Measurements from ENCODE around the gene DAO.
"Not testable (repeated sequence)": the region's sequence is repeated elsewhere in the genome, so short reads cannot be mapped to it uniquely, and the experiment has no call there.

DAO gene

DNA sequence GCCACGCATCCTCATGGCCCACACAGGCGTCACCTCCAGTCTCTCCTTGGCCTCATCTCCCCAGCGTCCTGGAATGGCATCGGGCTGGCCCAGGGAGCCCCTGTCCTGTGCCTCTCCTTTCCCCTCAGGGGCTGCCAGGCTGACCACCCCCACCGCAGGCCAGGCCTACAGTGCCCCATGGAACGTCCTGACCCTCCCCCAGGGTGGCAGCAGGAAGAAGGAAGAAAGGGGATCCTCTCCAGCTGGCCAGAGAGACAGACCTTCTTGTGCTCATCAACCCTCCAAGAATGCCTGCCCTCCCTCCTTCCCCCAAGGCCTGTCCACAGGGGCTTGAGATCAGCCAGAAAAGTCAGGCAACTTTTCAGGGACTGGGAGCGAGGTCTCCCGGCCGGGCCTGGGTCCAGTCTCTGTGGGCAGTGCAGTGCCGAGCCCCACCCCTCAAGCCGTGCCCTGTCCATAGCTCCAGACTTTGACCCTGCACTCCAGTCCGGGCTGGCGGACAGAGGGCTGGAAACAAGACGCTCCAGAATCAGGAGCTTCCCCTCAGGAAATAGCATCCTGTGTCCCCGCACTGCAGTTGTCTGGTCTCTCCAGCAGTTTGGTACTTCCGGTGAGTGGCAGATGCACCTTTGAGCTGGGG, at the start of gene DAO:
TSS of gene DAO (plus strand) at position 478 of the 640 bp plus-strand sequence. CDS start 4,915 bp downstream, outside the sequence.
- DNase-seq, result no peak

DNA sequence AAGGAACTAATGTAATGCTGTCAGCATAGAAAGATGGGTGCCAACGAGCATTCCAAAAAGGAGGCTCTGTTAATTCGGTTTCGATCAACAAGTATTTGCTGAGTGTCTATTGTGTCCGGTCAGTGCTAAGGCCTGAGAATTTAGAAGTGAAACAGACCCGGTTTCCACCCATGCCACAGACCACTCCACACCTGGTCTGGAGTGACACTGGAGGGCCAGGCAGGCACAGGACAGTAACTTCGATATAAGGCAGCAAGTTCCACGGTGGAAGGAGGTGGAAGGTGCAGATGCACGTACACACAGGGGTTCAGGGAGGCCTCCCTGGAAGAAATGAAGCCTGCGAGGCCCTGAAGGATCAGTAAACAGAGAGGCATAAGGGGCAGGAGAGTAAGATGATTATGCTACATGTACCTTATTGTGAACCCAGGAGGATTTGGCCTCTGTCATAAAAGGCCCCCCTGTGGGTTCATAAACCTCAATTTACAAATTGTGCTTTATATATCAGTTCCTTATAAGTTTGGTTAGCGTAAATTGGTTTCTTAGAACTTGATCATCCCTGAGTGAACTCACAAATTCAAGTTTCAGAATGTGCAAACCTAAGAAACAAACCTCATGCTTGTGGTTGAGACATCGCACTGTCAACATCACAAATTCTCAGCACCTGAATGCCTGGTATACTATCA, 48.4 kb upstream of the DAO start:
- DNase-seq, result no peak

DNA sequence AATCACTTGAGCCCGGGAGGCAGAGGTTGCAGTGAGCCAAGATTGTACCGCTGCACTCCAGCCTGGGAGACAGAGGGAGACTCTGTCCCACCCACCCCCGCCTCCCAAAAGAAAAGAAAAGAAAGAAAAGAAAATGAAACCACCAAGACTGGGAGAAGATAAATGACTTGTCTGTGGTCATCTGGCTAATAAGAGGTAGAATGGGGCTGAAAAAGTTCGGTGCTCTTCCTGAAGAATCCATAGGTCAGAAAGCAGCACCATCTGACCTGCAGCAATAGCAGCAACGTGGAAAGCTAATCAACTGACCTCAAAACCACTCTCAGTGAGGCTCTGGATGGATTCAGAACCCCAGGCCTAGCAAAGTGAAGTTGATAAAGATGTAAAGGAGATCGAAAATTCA, 47.7 kb upstream of the DAO start:
- no peak for DNase-seq

DNA sequence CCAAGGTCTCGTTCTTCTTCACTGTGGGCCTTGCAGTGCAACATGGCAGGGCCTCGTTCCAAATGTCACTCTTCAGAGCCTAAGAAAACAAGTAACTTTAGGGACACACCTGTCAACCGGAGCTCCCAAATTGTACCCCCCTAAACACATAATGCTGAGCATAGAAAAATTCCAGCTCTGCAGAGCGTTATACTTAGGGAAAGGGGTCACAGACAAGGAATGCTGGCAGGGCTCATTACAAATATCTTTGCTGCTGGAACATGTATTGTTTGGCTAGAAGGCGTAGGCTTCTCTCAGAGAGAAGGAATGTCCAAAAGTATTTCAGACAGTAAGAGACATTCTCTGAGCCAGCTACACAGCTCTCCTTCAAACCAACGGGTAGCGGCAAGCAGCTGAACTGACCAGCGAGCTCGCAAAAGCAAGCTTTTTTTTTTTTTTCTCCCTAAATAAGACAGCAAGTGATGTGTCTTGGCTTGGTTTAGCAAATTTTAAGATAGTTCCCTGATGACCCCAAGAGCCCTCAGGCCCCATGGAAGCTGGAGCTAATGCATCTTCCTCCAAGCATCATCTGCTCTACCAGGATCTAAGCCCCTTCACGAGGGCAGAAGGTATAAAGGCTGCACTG, 47.0 kb upstream of the DAO start:
- no peak for DNase-seq

DNA sequence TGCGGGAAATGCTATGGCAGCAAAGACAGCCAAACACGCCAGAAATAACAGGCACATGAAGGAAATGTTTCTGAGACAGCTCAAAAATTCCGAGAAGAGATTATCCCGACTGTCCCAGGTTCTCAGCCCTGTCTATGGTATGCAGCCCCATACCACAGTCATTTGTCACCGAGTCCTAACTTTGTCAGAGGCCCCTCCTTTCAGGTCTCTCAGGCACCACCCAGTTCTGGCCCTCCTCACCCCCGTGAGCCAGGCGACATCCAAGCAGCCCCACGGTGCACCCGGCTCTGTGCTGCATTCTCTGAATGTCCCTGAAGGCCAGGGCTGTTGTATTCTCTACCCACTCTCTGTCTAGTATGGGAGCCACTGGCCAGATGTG, 46.5 kb upstream of the DAO start:
- no peak for DNase-seq

DNA sequence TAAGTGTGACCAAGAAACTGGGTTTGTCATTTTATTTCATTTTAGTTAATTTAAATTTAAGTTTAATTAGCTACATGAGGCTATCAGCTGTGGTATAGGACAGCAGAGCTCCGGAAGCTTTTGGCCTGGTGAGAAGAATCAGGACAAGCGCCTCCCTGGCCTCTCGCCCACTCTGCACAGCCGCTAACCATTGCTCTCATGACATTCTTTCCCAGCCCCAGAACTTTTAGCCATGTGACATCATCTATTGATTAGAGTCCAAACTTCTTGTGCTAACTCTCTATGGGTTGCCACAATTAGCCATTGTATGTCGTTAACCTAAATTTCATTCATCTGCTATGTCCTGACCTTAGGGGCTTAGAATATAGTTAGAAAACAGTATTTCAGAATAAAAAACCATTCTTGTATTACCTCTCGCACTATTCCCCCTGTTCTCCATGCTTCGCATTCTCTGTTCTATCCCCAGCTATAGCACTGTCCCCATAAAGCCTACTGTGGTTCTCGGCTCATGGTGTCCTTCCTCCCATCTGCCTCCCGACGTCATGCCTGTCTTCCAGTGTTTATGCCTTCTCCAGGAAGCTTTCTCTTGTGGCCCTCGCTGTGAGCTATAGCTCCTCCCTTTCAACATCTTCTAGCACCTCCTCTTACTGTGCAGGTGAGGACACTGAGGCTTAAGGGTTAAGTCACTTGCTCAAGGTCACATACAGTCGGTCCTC, 46.0 kb upstream of the DAO start:
- DNase-seq, result no peak

DNA sequence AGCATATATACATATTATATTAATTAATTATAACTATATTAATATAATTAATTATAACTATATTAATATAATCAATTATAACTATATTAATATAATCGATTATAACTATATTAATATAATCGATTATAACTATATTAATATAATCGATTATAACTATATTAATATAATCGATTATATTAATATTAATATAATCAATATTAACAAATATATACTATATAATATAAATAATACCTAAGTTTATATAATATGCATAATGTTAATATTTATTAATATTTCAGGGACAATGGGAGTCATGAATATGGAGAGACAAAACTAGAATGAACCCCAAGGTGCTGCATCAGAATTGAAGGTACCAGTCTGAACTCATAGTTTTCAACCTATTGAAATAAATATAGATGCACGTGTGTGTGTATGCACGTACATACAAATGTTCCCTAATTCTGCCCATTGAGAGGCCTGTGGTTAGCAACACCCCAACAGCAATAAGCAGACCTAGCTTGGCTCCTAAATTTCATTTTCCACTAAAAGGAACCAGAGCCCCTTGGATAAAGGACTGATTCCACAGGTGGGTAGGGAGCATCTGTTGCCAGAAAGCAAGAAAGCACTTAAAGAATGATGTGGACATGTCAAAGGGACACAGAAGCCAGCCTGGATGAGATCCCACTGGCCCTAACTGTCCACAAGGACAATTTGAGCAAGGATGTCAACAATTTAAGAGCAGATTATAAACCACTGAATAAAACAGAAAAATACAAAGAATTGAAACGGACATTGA, 43.8 kb upstream of the DAO start:
- DNase-seq, result no peak

DNA sequence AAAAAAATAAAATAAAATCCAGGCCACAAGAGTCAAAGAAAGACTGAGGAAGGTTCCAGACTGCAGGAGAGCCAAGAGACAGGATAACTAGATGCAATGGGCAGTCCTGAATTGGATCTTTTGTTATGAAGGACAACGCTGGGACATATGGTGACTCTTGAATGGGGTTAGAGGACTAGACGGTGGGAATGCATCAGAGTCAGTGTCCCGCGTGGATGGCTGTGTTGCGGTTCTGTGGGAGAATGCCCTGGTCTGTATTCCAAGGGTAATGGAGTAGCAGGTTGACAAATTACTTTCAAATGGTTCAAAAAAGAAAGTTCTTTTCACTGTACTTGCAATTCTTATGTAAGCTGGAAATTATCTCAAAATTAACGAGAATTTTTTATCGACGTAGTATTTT, 42.7 kb upstream of the DAO start:
- no peak for DNase-seq

DNA sequence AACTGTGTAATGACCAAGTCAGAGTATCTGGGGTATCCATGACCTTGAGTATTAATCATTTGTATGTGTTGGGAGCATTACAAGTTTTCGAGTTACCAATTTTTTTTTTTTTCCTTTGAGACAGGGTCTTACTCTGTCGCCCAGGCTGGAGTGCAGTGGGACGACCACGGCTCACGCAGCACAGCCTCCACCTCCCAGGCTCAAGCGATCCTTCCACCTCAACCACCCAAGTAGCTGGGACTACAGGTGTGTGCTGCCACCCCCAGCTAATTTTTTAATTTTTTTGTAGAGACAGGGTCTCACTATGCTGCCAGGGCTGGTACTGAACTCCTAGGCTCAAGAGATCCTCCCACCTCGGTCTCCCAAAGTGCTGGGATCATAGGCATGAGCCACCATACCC, 42.2 kb upstream of the DAO start:
- DNase-seq, result no peak

DNA sequence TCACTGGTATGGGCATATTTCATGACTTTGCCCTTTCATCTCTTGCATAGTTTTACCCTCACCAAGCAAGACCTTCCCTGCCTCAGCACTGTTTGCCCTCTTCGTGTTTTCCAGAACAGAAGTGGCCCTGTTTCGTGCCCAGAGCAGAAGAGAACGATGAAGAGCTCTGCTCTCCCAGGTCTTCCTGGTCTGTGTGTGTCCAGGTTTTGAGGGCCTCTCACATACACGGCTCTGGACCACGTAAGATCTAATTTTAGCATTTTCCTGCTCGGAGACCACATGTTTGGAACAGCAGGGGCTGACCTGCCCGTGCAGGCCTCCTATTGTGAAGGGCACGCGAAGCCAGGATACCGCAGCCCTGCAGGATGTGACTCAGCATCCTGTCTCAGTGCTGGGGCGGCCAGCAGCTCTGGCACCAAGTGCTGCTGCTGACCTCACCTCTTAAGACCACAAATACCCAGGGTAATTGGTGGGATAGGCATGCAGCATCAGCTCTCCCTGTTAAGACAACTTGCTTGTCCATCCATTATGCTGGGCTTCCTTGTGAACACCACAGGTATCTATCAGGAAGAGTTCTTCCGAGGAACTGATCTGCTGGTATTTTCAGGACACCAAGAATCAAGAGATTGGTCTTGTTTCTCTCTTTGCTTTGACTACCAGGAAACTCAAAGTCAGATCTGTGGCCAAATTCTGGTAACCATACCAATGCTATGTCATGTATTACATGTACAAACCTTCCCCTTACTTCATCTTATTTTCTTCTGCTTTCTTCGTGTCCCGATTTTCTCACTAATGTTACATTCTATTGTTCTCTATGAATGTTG, 41.5 kb upstream of the DAO start:
- DNase-seq, result no peak

DNA sequence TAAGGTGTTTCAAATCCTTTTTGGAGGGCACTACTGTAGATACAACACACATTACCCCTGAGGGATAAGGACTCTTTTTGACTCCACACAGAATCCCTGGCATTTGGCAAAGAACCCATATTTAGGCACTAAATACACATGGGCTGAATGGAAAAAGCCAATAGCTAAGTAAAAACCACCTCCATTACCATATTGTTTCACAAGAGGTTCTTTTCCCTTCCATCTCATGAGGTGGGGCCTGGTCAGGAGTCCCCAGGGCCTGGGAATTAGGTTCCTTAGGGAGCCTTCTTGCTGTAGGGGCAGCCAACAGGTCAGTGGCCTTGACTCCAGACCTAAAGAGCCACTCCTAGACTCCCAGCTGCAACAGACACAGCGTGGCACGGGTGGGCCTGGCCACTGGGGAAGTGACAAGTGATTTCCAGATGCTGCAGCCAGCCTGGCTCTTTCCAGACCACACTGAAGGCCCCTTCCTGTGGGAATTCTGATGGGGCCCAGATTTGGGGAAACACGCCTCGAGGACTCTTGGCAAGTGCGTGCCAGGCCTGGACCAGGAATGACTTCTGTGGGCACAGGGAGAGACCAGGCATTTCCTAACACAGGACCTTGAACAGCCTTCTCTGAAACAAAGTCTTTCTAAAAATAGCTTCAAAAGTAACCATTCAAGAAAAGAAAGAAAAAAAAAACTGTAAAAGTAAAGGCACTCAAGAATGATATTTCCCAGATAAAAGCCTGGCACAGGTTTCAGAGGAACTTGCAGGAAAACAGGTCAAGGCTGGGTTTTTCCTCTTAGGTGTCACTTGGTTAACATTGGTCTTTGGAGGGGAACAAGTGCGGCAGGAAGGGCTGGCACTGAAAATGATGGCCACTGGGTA, 40.6 kb upstream of the DAO start:
- DNase-seq, result no peak

DNA sequence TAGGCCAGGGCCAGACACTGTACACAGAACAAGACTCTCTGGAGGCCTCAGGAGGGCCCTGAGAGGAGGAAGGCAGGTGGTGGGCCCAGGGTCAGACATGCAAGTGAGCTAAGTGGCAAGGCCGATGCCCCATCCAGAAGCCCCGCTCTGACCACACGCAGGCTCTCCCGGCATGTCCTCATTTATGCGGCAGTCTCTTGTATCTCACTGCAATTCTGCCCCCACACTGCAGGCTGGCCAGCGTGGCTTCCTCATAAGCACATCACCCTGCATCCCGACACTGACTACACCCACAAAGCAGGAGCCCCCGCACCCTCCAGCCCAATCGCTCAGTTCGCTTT, 40.0 kb upstream of the DAO start:
- DNase-seq, result no peak

DNA sequence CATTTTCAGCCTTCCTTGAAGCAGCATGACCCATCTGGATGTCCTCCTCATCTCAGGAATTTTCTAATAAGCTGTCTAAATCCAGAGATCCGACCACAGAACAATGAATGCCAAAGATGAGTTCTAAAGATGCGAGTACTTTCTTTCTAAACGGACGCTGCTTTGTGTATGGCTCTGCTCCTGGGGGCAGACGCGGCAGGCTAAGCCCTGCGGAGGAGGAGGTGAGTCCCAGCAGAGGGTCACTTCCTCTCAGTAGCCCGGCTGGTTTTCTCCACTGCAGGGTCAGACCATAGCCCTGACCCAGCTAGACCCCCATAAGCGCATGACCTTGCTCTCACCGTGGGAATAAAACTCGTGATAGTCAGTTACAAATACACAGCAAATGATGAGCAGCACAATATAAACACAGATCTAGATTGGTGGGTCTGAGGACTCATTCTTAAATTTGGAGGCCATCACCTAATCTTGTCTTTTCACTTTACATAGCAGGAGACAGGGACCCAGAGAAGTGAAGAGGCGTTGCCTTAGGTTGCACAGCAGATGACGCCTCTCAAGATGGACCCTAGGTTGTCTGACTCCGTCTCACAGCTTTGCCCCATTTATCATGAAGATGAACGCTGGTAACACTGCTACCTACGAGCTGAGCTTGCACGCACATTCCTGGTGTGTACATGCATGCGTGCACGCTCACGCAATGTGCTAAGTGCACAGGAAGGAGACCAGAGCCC, 39.1 kb upstream of the DAO start:
- DNase-seq, result no peak

DNA sequence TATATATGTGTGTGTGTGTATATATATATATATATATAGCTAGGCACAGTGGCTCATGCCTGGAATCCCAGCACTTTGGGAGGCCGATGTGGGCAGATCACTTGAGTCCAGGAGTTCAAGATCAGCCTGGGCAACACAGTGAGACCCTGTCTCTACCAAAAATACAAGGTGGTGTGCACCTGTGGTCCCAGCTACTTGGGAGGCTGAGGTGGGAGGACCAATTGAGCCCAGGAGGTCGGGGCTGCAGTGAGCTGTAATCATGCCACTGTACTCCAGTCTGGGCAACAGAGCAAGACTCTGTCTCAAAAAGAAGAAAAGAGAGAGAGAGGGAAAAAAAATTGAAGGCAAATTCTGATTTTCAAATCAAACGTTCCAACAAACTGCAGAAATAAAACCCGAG, 38.1 kb upstream of the DAO start:
- not testable (repeated sequence) for DNase-seq

DNA sequence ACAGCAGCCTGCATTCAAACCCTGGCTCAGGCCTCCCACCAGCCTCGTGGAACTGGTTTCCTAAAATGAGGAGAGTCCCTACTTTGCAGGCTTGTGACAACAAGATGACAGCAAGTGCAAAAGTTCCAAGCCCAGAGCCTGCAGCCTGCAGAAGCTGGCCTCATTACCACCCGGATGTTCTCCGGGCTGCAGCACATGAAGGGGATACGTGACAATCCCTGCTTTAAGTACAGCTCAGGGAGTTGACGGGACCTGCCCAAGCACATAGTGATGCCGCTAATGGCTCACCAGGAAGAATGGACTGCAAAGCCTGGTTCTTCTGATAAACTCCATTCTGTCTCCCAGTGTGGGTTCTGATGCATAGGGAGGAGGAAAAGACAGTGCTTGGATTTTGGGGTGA, 37.5 kb upstream of the DAO start:
- DNase-seq, result no peak

DNA sequence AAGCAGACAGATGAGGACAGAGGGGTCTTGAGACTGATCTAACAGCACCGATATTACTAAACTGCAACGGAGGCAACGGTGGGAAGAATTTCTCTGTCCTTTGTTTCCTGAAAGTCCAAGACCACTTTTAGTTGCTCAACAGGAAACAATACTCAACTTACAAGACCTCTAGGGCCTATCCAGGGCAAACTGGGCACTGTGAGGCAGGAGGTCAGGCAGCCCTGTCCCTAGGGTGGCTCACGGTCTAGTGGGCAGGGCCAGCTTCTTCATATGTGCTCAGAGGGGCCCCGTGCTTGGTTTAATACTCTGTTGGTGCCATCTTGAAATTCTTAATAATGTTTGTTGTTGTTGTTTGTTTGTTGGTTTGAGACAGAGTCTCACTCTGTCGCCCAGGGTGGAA, 36.7 kb upstream of the DAO start:
- DNase-seq, result no peak

DNA sequence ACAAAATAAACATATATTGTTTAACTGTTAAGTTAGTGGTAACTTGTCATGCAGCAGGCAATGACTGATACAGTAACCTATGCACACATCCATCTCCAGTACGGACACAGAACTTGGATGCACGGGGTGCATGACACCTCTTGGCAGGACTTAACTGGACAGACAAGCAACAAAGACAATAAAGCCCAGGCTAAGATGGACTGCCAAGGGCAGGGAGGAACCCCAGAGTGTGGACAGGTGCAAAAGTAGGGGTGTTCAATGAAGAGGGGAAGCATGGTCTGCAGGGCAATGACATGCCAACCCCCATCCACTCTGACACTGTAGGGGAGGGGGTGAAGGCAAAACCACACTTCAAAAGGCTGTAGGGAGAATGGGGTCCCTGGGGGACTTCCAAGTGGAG, 34.2 kb upstream of the DAO start:
- DNase-seq, result no peak

DNA sequence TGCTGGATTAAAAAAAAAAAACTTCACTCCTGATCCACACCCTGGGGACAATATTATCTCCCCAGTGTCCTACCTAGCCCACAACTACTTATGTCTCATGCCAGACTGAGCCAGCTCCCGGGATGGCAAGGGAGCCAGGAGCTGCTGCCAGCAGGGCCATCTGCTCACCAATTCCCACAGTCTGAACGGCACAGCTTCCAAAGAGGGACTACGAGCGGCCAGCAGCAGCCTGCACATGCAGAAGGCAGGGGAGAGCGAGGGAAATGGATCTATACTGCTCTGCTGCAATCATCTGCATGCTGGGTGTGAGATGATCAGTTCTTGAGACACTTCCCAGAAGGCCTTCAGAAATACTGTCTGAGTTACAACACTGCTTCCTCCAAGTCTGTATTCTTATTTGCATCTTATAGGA, 33.6 kb upstream of the DAO start:
- DNase-seq, result no peak

DNA sequence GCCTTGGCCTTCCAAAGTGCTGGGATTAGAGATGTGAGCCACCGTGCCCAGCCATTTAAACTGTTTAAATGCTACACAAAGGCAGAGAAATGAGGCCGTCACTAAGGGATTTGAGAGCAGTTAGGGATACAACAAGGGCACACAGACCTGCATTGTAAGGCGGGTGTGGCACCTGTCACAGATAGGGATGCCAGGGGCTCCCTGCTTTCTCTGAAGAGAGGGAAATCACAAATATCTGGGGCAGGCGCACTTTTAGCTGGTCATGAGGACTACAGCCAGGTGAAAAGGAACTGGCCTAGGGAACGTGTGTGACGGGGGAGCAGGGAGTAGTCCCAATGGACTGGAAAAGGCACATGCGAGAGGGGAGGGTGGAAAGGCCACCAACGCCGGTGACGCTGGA, 32.2 kb upstream of the DAO start:
- DNase-seq, result no peak

DNA sequence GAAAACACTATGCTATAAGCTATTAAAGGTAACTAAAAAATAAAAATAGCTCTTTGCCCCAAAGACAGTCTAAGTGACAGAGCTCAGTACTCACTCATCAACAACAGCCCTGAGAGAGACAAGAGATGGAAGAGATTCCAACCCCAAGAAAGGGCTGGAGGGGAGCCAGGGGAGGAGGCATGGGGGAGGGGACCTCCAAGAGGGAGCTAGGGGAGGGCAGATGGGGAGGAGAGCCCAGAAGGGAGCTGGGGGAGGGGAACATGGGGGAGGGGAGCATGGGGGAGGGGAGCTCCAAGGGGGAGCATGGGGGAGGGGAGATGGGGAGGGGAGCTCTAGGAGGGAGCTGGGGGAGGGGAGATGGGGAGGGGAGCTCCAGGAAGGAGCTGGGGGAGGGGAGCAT, 30.2 kb upstream of the DAO start:
- no peak for DNase-seq

Measured in NCI-H1436 (cell line).